ENCODE results near the gene SLC36A3.
A peak's percentile ranks its signal among the peaks of the same experiment; 100 is the strongest.
"Not testable (repeated sequence)": the region's sequence is repeated elsewhere in the genome, so short reads cannot be mapped to it uniquely, and the experiment has no call there.

The SLC36A3 gene

GRCh38 chr5:151258201-151258611 is 45.4 kb downstream of the SLC36A3 start:
- peak; percentile 22 for DNase-seq

GRCh38 chr5:151257731-151258181 is 45.8 kb downstream of the SLC36A3 start:
- DNase-seq, result no peak

- DNase-seq, result peak; percentile 82
These were observed 47.8 kb downstream of the SLC36A3 start for GRCh38 chr5:151255621-151256286.

- not testable (repeated sequence) for DNase-seq
These were observed 48.6 kb downstream of the SLC36A3 start for GRCh38 chr5:151254990-151255389.

GRCh38 chr5:151254556-151254955 is 49.0 kb downstream of the SLC36A3 start:
- DNase-seq, result no peak

- DNase-seq, result peak; percentile 20
These were observed 50.0 kb downstream of the SLC36A3 start for GRCh38 chr5:151253605-151253950.

GRCh38 chr5:151252762-151253604 is 50.6 kb downstream of the SLC36A3 start, which contains the start of gene GM2A:
TSS of gene GM2A (plus strand) at chr5:151253185. CDS start at chr5:151253217, 32 bp downstream.
- DNase-seq, result peak; percentile 100

- no peak for DNase-seq
These were observed 51.9 kb downstream of the SLC36A3 start for GRCh38 chr5:151251621-151252020.

- DNase-seq, result peak; percentile 22
These were observed 52.5 kb downstream of the SLC36A3 start for GRCh38 chr5:151251001-151251551.

GRCh38 chr5:151250346-151251000 is 53.1 kb downstream of the SLC36A3 start:
- no peak for DNase-seq

- no peak for DNase-seq
These were observed 54.3 kb downstream of the SLC36A3 start for GRCh38 chr5:151249281-151249680.

GRCh38 chr5:151248651-151249050 is 54.9 kb downstream of the SLC36A3 start:
- no peak for DNase-seq

- DNase-seq, result no peak
These were observed 57.8 kb downstream of the SLC36A3 start for GRCh38 chr5:151245680-151246219.

- DNase-seq, result no peak
These were observed 59.4 kb downstream of the SLC36A3 start for GRCh38 chr5:151244206-151244605.

GRCh38 chr5:151243564-151243963 is 60.0 kb downstream of the SLC36A3 start:
- DNase-seq, result no peak

- no peak for DNase-seq
These were observed 60.4 kb downstream of the SLC36A3 start for GRCh38 chr5:151243127-151243526.

- DNase-seq, result peak; percentile 23
These were observed 62.5 kb downstream of the SLC36A3 start for GRCh38 chr5:151240924-151241635.

GRCh38 chr5:151240268-151240835 is 63.2 kb downstream of the SLC36A3 start:
- not testable (repeated sequence) for DNase-seq

GRCh38 chr5:151239237-151239861 is 64.2 kb downstream of the SLC36A3 start:
- DNase-seq, result peak; percentile 81

GRCh38 chr5:151238303-151238741 is 65.2 kb downstream of the SLC36A3 start:
- DNase-seq, result no peak

GRCh38 chr5:151237685-151238084 is 65.9 kb downstream of the SLC36A3 start:
- no peak for DNase-seq

Measured in hematopoietic multipotent progenitor cell treated with erythropoietin and hydrocortisone succinate and interleukin-3 and kit ligand, for 4 days (in vitro differentiated cells).